HG03342 (cell line): ENCODE measurements around the gene DHRS4.
A peak's percentile ranks its signal among the peaks of the same experiment; 100 is the strongest.
"Not testable (repeated sequence)": the region's sequence is repeated elsewhere in the genome, so short reads cannot be mapped to it uniquely, and the experiment has no call there.

Source experiments
- ATAC-seq: cut with Tn5 transposase; IDR thresholded peaks from one replicate; pipeline ENCODE4 v1.9.1; 2021; ENCODE audit warnings: mild to moderate bottlenecking, moderate library complexity; ENCODE audit not compliant: unreplicated experiment

The DHRS4 gene

GRCh38 chr14:23939607-23940326 is 13.8 kb upstream of the DHRS4 start:
- no peak for ATAC-seq

DNA sequence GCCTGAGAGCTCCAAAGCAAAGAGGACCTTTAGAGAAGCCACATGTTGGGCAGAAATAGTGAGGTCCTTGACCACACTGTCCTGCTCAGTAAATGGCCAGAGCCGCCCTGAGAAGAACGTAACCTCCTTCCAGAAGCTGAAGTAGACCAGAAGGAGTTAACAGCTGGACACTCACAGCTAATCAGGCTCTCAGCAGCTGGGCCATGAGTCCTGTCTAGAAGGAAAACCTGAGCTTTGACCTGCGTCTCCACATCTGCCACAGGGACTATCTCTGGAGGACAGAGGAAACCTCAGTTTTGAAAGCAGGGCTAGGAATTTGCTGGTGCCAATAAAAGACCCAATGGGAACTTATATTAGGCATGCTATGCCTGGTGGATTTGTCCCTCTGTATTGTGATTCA is 12.3 kb upstream of the DHRS4 start:
- no peak for ATAC-seq

- ATAC-seq: no peak
Observed at GRCh38 chr14:23941669-23942068, 11.9 kb upstream of the DHRS4 start.

DNA sequence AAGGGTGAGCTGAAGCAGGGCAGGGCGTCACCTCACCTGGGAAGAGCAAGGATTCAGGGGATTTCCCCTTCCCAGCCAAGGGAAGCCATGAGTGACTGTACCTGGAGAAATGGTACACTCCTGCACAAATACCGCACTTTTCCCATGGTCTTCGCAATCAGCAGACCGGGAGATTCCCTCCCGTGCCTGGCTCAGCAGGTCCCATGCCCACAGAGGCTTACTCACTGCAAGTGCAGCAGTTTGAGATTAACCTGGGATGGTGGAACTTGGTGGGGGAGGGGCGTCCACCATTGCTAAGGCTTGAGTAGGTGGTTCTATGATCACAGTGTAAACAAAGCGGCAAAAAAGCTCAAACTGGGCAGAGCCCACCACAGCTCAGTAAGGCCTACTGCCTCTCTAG is 11.0 kb upstream of the DHRS4 start:
- ATAC-seq: no peak

GRCh38 chr14:23949069-23949468 is 4.5 kb upstream of the DHRS4 start:
- not testable (repeated sequence) for ATAC-seq

DNA sequence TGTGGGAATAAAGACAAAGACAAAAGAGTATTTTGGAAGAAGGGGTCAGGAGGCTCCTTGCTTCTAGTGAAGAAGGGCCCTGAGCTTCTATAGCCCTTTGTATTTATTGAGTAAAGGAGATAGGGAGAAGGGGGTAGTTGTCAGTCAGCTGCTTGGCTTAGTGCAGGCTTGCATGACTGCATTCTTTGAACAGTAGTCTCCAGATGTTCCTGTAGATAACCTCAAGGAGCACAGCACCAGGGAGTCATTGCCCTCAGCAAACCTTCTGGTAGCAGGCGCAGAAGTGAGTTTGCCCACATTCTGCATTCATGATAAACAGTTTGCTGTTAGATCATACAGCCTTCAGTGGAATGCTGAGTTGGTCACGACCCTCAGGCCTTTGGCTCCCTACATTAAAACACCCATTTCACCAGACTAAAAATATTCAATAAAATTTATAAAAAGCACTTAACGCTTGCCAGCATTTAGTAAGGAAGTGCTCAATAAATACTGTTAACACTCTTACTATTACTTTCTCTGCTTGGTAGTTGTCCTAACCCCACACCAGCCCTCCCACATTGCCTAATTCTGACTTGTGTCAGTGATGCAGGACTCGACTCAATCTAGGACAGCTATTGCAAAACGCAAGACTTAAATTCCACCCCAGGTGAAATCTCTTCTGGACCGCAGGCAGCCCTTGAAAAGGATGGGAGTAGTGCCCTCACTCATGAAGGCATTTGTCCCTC is 3.0 kb upstream of the DHRS4 start:
- no peak for ATAC-seq

GRCh38 chr14:23951136-23951466 is 2.5 kb upstream of the DHRS4 start:
- ATAC-seq: not testable (repeated sequence)

GRCh38 chr14:23951590-23952201 is 1.9 kb upstream of the DHRS4 start:
- no peak for ATAC-seq

- ATAC-seq: not testable (repeated sequence)
Observed at GRCh38 chr14:23953116-23953463, 480 bp upstream of the DHRS4 start.

- ATAC-seq: peak; percentile 7
Observed at GRCh38 chr14:23954279-23954614, 677 bp downstream of the DHRS4 start.

DNA sequence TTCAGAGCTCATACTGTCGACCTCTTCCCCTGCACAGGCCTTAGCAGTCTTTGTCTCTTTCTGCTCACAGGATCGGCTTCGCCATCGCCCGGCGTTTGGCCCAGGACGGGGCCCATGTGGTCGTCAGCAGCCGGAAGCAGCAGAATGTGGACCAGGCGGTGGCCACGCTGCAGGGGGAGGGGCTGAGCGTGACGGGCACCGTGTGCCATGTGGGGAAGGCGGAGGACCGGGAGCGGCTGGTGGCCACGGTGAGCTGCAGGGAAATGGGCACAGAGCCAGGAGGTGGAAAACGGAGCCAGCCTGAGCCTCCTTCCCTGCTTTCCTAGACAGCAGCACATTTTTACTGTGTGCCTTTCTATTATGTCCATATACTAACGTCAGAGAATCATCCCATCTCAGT is 1.4 kb downstream of the DHRS4 start:
- not testable (repeated sequence) for ATAC-seq

DNA sequence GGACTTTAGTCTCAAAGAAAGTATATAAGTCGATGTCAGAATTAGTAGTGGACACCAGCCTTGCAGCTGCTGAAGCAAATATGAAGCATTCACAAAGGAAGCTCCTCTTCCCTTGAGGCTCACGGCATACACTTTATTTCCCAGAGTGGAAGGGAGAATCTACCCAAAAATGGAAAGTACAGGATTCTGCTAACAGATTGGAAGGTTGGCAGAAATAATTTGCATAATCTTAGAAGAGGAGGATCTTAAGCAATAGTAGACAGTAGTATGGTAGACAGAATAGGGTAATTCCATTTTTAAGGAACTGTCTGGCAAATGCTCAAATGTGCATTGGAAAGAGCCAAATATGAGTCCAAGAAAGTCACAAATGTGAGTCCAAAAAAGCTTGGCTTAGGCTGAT is 2.2 kb downstream of the DHRS4 start:
- ATAC-seq: not testable (repeated sequence)

GRCh38 chr14:23957913-23958569 is 4.5 kb downstream of the DHRS4 start:
- ATAC-seq: not testable (repeated sequence)

- ATAC-seq: not testable (repeated sequence)
Observed at GRCh38 chr14:23960899-23961298, 7.3 kb downstream of the DHRS4 start.

GRCh38 chr14:23961704-23962103 is 8.1 kb downstream of the DHRS4 start:
- not testable (repeated sequence) for ATAC-seq

GRCh38 chr14:23969130-23969480 is 15.5 kb downstream of the DHRS4 start:
- ATAC-seq: not testable (repeated sequence)

GRCh38 chr14:23969481-23970282 is 16.1 kb downstream of the DHRS4 start:
- ATAC-seq: peak; percentile 57

- not testable (repeated sequence) for ATAC-seq
Observed at GRCh38 chr14:23970283-23970659, 16.7 kb downstream of the DHRS4 start.

DNA sequence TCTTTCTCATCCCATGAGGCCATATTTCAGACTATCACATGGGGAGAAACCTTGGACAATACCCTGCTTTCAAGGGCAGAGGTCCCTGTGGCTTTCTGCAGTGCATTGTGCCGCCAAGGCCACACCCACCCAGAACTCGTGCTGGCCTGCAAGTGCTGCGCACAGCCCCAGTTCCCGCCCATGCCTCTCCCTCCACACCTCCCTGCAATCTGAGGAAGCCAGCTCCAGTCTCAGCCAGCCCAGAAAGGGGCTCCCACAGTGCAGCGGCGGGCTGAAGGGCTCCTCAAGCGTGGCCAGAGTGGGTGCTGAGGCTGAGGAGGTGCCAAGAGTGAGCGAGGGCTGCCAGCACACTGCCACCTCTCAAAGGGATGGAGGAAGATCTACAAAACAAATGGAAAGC is 19.6 kb downstream of the DHRS4 start:
- ATAC-seq: not testable (repeated sequence)

GRCh38 chr14:23974041-23974440 is 20.5 kb downstream of the DHRS4 start:
- ATAC-seq: not testable (repeated sequence)

GRCh38 chr14:23977208-23977607 is 23.6 kb downstream of the DHRS4 start:
- not testable (repeated sequence) for ATAC-seq
